ENCODE results near the gene PXN. TPM values are rescaled to one million over a fixed set of nuclear protein-coding genes. Genes with fewer than 3 reads are reported as not detected.
A peak's percentile ranks its signal among the peaks of the same experiment; 100 is the strongest.

Gene PXN
- total and polyA plus RNA-seq, 4 donors = 6.0 to 13.1 (median 12.3) TPM

DNA sequence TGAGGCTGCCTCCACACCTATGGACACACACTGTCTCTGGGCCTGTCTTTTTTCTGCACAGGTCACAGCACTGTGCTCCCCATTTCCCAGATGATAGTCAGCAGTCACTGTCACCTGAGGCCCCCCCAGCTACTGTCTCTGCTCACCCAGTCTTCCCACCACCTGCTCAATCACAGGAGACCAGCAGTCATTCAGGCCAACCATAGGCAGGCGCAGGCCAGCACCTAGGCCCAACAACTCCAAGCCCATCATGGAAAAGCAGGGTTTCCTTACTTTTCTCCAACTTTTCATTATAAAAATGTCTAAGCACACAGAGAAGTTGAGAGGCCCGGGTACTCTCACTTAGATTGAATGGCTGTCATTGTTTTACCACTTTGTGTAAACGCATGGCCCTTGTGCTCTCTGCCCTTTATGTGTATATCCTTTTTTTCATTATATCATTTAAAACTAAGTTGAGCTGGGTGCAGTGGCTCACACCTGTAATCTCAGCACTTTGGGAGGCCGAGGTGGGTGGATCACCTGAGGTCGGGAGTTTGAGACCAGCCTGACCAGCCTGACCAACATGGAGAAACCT lies 7.1 kb downstream of the PXN start:
- Histone ChIP-seq H3K9me3 (ENCODE audit: control insufficient read depth in 4 of 4, low read length in 3 of 4) (no peaks in the 10 kb centered on the region), H3K27me3 (ENCODE audit: control insufficient read depth in 4 of 4, insufficient read depth in 4 of 4, low read length in 3 of 4) (no peaks in the 10 kb centered on the region), H3K27ac (ENCODE audit: low read depth in 1 of 2, low read length in 2 of 2) (no peak overlapping the region), H3K4me3 (ENCODE audit: low read depth in 1 of 3, low read length in 3 of 3) (no peak overlapping the region), H3K4me1 (ENCODE audit: control insufficient read depth in 4 of 4, insufficient read depth in 4 of 4, low read length in 3 of 4) (peaks cover 2 to 21% (median 10%) of the 10 kb centered on the region in 4 donors), H3K36me3 (ENCODE audit: control insufficient read depth in 4 of 4, insufficient read depth in 3 of 4, low read depth in 1 of 4, low read length in 3 of 4) (peaks cover 0 to 4% (median 2%) of the 10 kb centered on the region in 4 donors), H3K9ac (ENCODE audit: low read depth in 1 of 2, low read length in 2 of 2) (no peak overlapping the region)
- TF ChIP-seq TAF1 (conservative IDR thresholded peaks at IDR 0.05) (no peak), RXRA (IDR thresholded peaks at IDR 0.05) (no peak), HNF4A (conservative IDR thresholded peaks at IDR 0.05) (no peak), REST (IDR thresholded peaks at IDR 0.05) (no peak), YY1 (IDR thresholded peaks at IDR 0.05) (no peak), FOXA1 (IDR thresholded peaks at IDR 0.05) (no peak), GABPA (IDR thresholded peaks at IDR 0.05 in 1 of 2, conservative IDR thresholded peaks at IDR 0.05 in 1 of 2) (no peak), ATF3 (IDR thresholded peaks at IDR 0.05) (no peak), SP1 (IDR thresholded peaks at IDR 0.05) (no peak), HNF4G (IDR thresholded peaks at IDR 0.05) (no peak), EGR1 (IDR thresholded peaks at IDR 0.05; ENCODE audit: low read depth in 2 of 2) (no peak), CTCF (IDR thresholded peaks at IDR 0.05; ENCODE audit: low read depth, low read length, missing input control) (no peak), FOXA2 (IDR thresholded peaks at IDR 0.05) (no peak), JUND (IDR thresholded peaks at IDR 0.05) (no peak)
- TF ChIP-seq, protein P1, sequence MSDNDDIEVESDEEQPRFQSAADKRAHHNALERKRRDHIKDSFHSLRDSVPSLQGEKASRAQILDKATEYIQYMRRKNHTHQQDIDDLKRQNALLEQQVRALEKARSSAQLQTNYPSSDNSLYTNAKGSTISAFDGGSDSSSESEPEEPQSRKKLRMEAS (IDR thresholded peaks at IDR 0.05) = no peak
- WGBS = 92% methylated on average over 5 of the region's 5 CpGs
- no peak for DNase-seq (ENCODE audit: low spot score)

GRCh38 chr12:120257041-120257821 lies 8.3 kb downstream of the PXN start:
- H3K27ac ChIP-seq (ENCODE audit: low read depth in 1 of 2, low read length in 2 of 2) = peak overlapping the region; percentile 51 to 56
- DNase-seq (ENCODE audit: low spot score) = no peak
- H3K4me3 ChIP-seq (ENCODE audit: low read depth in 1 of 3, low read length in 3 of 3) = no peak overlapping the region
- TF ChIP-seq NR2F2 (IDR thresholded peaks at IDR 0.05) (peak; percentile 16), YY1 (IDR thresholded peaks at IDR 0.05) (peak; percentile 24), JUND (IDR thresholded peaks at IDR 0.05) (no peak), HNF4A (conservative IDR thresholded peaks at IDR 0.05) (no peak)
- H3K36me3 ChIP-seq (ENCODE audit: control insufficient read depth in 4 of 4, insufficient read depth in 3 of 4, low read depth in 1 of 4, low read length in 3 of 4) = peaks cover 0 to 4% (median 2%) of the 10 kb centered on the region in 4 donors
- H3K4me1 ChIP-seq (ENCODE audit: control insufficient read depth in 4 of 4, insufficient read depth in 4 of 4, low read length in 3 of 4) = peaks cover 0 to 9% (median 4%) of the 10 kb centered on the region in 4 donors
- WGBS = 70% methylated on average over 9 of the region's 9 CpGs
- no peak overlapping the region for H3K9ac ChIP-seq (ENCODE audit: low read depth in 1 of 2, low read length in 2 of 2)
- H3K27me3 ChIP-seq (ENCODE audit: control insufficient read depth in 4 of 4, insufficient read depth in 4 of 4, low read length in 3 of 4) = no peaks in the 10 kb centered on the region
- H3K9me3 ChIP-seq (ENCODE audit: control insufficient read depth in 4 of 4, low read length in 3 of 4) = no peaks in the 10 kb centered on the region
